HepG2 (cell line): ENCODE results near the gene RAD51.

ENCODE experiments used
- CAMTA2 ChIP-seq: sonication (generic); formaldehyde crosslinking; IDR thresholded peaks from 2 replicates; pipeline ENCODE4 v1.4.0; 2020; ENCODE audit warnings: mild to moderate bottlenecking, missing genetic modification reagents, borderline replicate concordance
- HDAC6 ChIP-seq: fragments of 200-600 bp; sonication (generic); IDR thresholded peaks from 2 replicates; pipeline ENCODE4 v1.7.0; 2017; ENCODE audit warnings: mild to moderate bottlenecking, antibody characterized with exemption, low read length, low read depth
- SUZ12 ChIP-seq: fragments of 150-350 bp; IDR thresholded peaks from 2 replicates; pipeline ENCODE4 v1.6.1; 2014; ENCODE audit warnings: low read depth, low read length
- ZNF558 ChIP-seq: sonication (generic); formaldehyde crosslinking; IDR thresholded peaks from 2 replicates; pipeline ENCODE4 v1.9.0; 2022; ENCODE audit warnings: mild to moderate bottlenecking, missing genetic modification reagents, borderline replicate concordance
- TF ChIP-seq, protein P1 (sequence below): sonication (generic); formaldehyde crosslinking; IDR thresholded peaks from 2 replicates; pipeline ENCODE4 v1.8.0; 2022; ENCODE audit warnings: missing genetic modification reagents, low read depth, mild to moderate bottlenecking, borderline replicate concordance

DNA sequence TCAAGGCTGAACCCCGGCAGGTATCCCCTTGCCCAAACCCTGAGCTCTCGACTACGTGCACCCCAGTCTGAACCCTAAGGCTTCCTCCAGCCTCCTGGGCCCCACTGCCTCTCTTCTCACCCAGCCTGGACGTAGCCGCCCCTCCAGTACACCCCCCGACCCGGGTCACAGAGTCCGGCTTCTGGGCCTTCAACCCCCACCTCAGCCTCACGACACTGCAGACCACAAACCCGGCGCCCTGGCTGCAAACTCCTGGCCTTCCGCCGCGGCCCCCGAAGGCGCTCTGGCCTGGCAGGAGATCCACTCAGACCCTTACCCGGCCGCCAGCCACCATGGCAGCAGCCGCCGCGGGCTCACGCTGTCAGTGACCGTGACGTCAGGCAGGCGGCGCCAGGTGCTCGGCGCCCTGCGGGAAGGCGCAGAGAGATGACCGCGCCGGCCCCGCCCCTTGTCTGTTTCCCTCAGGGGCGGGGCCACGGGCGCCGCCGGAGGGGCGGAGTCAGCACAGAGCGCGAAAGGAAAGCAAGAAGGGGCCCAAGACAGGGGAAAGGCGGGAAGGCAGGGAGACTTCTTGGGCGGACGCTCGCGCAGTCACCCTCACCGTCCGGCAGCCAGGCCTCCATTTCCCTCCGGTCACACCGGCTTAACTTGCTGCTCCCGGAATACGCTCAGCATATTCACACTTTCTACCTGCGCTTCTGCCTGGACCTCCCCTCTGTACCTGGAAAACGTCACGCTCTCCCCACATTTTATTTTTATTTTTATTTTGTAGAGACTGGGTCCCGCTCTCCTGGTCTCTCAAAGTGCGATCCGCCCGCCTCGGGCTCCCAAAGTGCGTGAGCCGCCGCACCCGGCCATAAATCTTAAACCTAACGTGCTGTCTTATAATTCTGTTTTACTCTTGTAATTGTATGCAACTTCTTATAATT, 60.2 kb downstream of the RAD51 start, which contains the start of gene RMDN3:
- no peak for TF ChIP-seq HDAC6
- no peak for TF ChIP-seq CAMTA2 (CRISPR knock-in tag)
- TF ChIP-seq ZNF558 = 0 out of 2 replicates have a peak, but pooled peaks have one; percentile 50
- TF ChIP-seq, protein P1, sequence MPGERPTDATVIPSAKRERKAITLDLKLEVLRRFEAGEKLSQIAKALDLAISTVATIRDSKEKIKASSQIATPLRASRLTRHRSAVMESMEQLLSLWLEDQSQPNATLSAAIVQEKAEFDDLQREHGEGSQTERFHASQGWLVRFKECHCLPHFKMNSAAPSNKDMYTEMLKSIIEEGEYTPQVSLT (CRISPR knock-in tag) = no peak
- TF ChIP-seq SUZ12 = no peak
